HG02938 (cell line): ENCODE results near the gene SSBP4.

Source experiments
- ATAC-seq: cut with Tn5 transposase; IDR thresholded peaks from one replicate; pipeline ENCODE4 v1.9.1; 2021; ENCODE audit warnings: mild to moderate bottlenecking, moderate library complexity; ENCODE audit not compliant: unreplicated experiment

Gene SSBP4

GRCh38 chr19:18481505-18482222, 62.5 kb downstream of the SSBP4 start:
- ATAC-seq, result no peak

- no peak for ATAC-seq
Observed at GRCh38 chr19:18483119-18483890, 64.1 kb downstream of the SSBP4 start.
